A204.1 (cell line): Measurements from ENCODE around the gene TBXT.
"Not testable (repeated sequence)": the region's sequence is repeated elsewhere in the genome, so short reads cannot be mapped to it uniquely, and the experiment has no call there.

Source experiments
- FAIRE-seq: peaks from 2 replicates; lab custom pipeline; 2012; peaks lifted over from hg19 to GRCh38; lab: Jason Lieb, UNC

Gene TBXT

GRCh38 chr6:166167801-166168615 is at the start of gene TBXT:
Gene TBXT, minus strand, starts transcription at chr6:166167851. Its CDS starts 260 bp downstream, at chr6:166167591.
- FAIRE-seq = no peak

GRCh38 chr6:166207284-166207561 is 39.6 kb upstream of the TBXT start:
- no peak for FAIRE-seq

- FAIRE-seq = no peak
Measured at GRCh38 chr6:166206510-166207283, 39.0 kb upstream of the TBXT start.

GRCh38 chr6:166206066-166206465 is 38.4 kb upstream of the TBXT start:
- no peak for FAIRE-seq

GRCh38 chr6:166204852-166205650 is 37.4 kb upstream of the TBXT start:
- FAIRE-seq = no peak

- no peak for FAIRE-seq
Measured at GRCh38 chr6:166203641-166204222, 36.1 kb upstream of the TBXT start.

- no peak for FAIRE-seq
Measured at GRCh38 chr6:166203003-166203640, 35.5 kb upstream of the TBXT start.

GRCh38 chr6:166202321-166202733 is 34.7 kb upstream of the TBXT start:
- no peak for FAIRE-seq

- FAIRE-seq = no peak
Measured at GRCh38 chr6:166201878-166202277, 34.2 kb upstream of the TBXT start.

GRCh38 chr6:166197361-166197760 is 29.7 kb upstream of the TBXT start:
- no peak for FAIRE-seq

GRCh38 chr6:166195860-166196238 is 28.2 kb upstream of the TBXT start:
- no peak for FAIRE-seq

- FAIRE-seq = no peak
Measured at GRCh38 chr6:166194914-166195859, 27.5 kb upstream of the TBXT start.

- no peak for FAIRE-seq
Measured at GRCh38 chr6:166192557-166192956, 24.9 kb upstream of the TBXT start.

GRCh38 chr6:166192136-166192535 is 24.5 kb upstream of the TBXT start:
- no peak for FAIRE-seq

- no peak for FAIRE-seq
Measured at GRCh38 chr6:166179704-166180103, 12.1 kb upstream of the TBXT start.

GRCh38 chr6:166176106-166176505 is 8.5 kb upstream of the TBXT start:
- FAIRE-seq = no peak

GRCh38 chr6:166175093-166175492 is 7.4 kb upstream of the TBXT start:
- not testable (repeated sequence) for FAIRE-seq

GRCh38 chr6:166174031-166174430 is 6.4 kb upstream of the TBXT start:
- no peak for FAIRE-seq

GRCh38 chr6:166173281-166173951 is 5.8 kb upstream of the TBXT start:
- no peak for FAIRE-seq

GRCh38 chr6:166172546-166172945 is 4.9 kb upstream of the TBXT start:
- FAIRE-seq = no peak
